SK-N-SH (cell line): ENCODE results near the gene BBS9.

Source experiments
- CTCF ChIP-seq: fragments of 200-600 bp; sonication (generic); IDR thresholded peaks from 2 replicates; pipeline ENCODE4 v1.6.1; 2017; ENCODE audit warnings: antibody characterized with exemption, mild to moderate bottlenecking, moderate library complexity
- EP300 ChIP-seq, 2 experiments: IDR thresholded peaks; 2 replicates each; pipeline versions ENCODE4 v1.4.0 to v1.6.1; 2012; ENCODE audit warnings: borderline replicate concordance in 1 of 2, low read depth in 1 of 2, low read length in 1 of 2
- EZH2phosphoT487 ChIP-seq: fragments of 200-600 bp; sonication (generic); IDR thresholded peaks from 2 replicates; pipeline ENCODE4 v1.6.1; 2017; ENCODE audit warnings: low read depth, mixed run types, mild to moderate bottlenecking, antibody characterized with exemption, moderate library complexity, borderline replicate concordance
- FOSL2 ChIP-seq: IDR thresholded peaks from 2 replicates; pipeline ENCODE4 v1.4.0; 2012; ENCODE audit warnings: low read depth, mild to moderate bottlenecking, moderate library complexity, borderline replicate concordance
- GABPA ChIP-seq: IDR thresholded peaks from 2 replicates; pipeline ENCODE4 v1.4.0; 2012; ENCODE audit warnings: low read depth, mild to moderate bottlenecking
- MEF2A ChIP-seq: IDR thresholded peaks from 2 replicates; pipeline ENCODE4 v1.4.0; 2012; ENCODE audit warnings: low read depth, borderline replicate concordance
- POLR2AphosphoS5 ChIP-seq: IDR thresholded peaks from 2 replicates; pipeline ENCODE4 v1.6.1; 2012; ENCODE audit warnings: low read depth, low read length
- RAD21 ChIP-seq: IDR thresholded peaks from 2 replicates; pipeline ENCODE4 v1.6.1; 2012; ENCODE audit warnings: mild to moderate bottlenecking, low read length
- SMC3 ChIP-seq: IDR thresholded peaks from 2 replicates; pipeline ENCODE4 v1.6.1; 2012; ENCODE audit warnings: low read depth, low read length, improper control_type of control experiment
- TAF1 ChIP-seq: IDR thresholded peaks from 2 replicates; pipeline ENCODE4 v1.6.1; 2012; ENCODE audit warnings: low read depth, mild to moderate bottlenecking, low read length, moderate library complexity, borderline replicate concordance

GRCh38 chr7:33531888-33532287 lies 402.5 kb downstream of the BBS9 start:
- TF ChIP-seq FOSL2, result no peak
- no peak for TF ChIP-seq SMC3
- no peak for TF ChIP-seq TAF1
- no peak for TF ChIP-seq CTCF
- no peak for TF ChIP-seq MEF2A
- TF ChIP-seq EP300 (IDR thresholded peaks at IDR 0.05; ENCODE audit: borderline replicate concordance in 1 of 2, low read depth in 1 of 2, low read length in 1 of 2), result no peak
- no peak for TF ChIP-seq EZH2phosphoT487
- no peak for TF ChIP-seq RAD21
- no peak for TF ChIP-seq GABPA
- no peak for TF ChIP-seq POLR2AphosphoS5
